HG02938 (cell line): ENCODE measurements around the gene SDHC.
"Not testable (repeated sequence)": the region's sequence is repeated elsewhere in the genome, so short reads cannot be mapped to it uniquely, and the experiment has no call there.

Experiments used
- ATAC-seq: cut with Tn5 transposase; IDR thresholded peaks from one replicate; pipeline ENCODE4 v1.9.1; 2021; ENCODE audit warnings: mild to moderate bottlenecking, moderate library complexity; ENCODE audit not compliant: unreplicated experiment

SDHC gene

GRCh38 chr1:161381707-161382106 lies 67.5 kb downstream of the SDHC start:
- no peak for ATAC-seq

DNA sequence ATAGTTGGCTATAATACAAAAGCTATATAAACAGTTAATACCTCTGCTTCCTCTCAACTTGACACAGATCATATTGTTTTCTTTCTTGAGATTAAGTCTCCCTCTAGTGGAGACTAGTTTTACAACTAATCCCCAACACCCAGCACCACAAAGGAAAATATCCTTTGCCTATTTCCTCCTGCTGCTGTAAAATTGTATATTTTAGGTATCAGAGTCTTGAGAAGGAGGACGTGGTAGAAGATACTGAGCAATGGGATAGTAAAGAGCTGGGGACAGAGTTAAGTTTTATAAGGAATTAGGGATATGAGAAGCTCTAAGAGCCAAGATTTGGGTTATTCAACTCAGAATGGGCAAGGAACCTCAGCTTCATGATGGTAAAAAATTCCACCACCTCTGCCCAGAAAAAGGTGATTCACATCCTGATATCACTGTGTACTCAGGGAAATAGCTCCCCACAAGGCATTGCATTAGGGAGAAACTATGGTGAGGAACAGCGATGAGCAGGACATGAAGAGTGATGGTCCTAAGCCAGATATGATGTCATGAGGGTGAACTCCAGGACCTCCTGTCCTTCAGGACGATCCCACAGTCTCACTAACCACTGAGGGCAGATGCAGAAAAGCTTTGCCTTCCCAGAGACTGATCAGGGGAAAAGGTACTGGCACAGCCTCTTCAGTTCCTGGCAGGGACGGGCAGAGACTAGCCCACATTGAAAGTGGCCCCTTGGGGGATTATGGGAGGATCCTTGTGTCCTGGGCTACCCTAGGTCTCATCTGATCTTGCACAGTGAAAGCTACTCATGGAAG lies 68.2 kb downstream of the SDHC start:
- ATAC-seq, result no peak

- no peak for ATAC-seq
These were observed 74.5 kb downstream of the SDHC start for GRCh38 chr1:161388639-161389038.

DNA sequence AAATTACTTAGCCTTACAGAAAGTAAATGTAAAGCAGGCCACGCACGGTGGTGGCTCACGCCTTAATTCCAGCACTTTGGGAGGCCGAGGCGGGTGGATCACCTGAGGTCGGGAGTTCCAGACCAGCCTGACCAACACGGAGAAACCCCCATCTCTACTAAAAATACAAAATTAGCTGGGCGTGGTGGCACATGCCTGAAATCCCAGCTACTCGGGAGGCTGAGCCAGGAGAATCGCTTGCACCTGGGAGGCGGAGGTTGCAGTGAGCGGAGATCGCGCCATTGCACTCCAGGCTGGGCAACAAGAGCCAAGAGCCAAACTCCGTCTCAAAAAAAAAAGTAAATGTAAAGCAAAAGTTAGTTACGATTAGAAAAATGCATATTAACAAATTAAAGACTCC lies 75.0 kb downstream of the SDHC start:
- ATAC-seq, result not testable (repeated sequence)

GRCh38 chr1:161389691-161390558 lies 75.7 kb downstream of the SDHC start:
- ATAC-seq, result peak; percentile 73

DNA sequence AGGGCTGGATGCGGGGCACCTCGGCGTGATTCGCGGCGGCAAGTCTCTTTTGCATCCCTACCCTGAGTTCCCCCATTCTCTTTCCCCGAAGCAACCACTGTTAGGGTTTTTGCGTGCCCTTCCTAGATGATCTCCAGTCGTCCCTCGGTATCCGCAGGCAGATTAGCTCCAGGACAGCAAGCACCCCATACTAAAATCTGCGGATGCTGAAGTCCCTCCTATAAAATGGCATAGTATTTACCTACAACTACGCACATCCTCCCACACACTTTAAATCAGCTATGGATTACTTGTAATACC lies 76.3 kb downstream of the SDHC start:
- ATAC-seq, result no peak

DNA sequence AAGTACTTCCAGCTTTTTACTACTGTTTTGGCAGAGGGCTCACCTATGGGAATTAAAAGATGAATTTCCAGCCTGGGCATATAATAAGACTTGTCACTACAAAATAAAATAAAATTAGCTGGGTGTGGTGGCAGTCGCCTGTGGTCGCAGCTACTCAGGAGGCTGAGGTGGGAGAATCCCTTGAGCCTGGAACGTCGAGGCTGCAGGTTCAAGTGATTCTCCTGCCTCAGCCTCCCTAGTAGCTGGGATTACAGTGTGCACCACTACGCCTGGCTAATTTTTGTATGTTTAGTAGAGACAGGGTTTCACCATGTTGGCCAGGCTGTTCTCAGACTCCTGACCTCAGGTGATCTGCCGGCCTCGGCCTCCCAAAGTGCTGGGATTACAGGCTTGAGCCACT lies 77.0 kb downstream of the SDHC start:
- not testable (repeated sequence) for ATAC-seq

- no peak for ATAC-seq
These were observed 77.4 kb downstream of the SDHC start for GRCh38 chr1:161391611-161392010.

GRCh38 chr1:161393151-161393550 lies 79.0 kb downstream of the SDHC start:
- ATAC-seq, result no peak

- ATAC-seq, result not testable (repeated sequence)
These were observed 82.9 kb downstream of the SDHC start for GRCh38 chr1:161397038-161397437.

DNA sequence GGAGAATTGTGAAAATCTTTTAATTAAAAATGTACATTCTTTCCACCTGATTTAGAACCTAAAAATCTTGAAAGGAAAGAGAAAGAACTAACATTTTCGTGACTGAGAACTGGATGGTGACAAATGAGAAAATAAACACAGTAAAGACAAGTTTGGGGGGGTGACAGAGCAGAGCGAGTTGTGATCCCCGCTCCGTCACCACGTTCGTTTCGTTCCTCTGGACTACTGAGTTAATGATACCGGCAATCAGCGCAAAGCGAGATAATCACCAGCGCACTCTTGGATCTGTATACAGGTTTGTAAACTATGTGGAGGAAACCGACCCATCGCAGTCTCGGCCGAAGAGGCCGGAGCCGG lies 84.7 kb downstream of the SDHC start:
- ATAC-seq, result no peak

DNA sequence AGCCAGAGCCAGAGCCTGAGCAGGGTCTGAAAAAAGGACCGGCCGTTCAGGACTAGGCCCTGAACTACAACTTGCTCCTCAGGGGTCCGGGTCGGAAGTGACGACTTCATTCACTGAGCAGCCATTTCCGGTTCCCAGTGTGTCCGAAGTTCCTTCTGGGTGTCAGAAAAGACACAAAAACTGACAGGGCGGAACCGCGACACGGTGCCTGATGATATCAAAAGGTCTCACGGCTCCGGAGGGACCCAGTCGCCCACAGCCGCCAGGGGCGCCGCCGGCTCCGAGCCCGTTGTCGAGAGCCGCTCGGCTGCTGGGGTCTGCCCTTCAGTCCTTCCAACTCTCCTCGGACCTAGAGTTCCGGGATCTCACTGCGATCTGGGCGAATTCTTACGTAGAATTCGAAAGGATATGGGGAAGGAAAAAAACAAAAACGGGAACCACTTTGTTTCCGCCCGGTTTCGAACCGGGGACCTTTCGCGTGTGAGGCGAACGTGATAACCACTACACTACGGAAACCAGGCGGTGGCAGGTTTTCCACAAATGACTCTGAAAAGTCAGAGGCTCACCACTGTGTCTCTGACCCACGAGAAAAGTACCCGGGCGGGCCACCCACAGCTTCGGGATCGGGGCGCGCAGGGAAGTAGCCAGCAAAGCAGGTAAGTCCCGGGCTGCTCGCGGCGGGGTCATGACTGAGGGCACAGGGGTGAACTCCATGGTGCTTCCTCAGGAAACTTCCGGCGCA lies 85.2 kb downstream of the SDHC start:
- ATAC-seq, result peak; percentile 86

DNA sequence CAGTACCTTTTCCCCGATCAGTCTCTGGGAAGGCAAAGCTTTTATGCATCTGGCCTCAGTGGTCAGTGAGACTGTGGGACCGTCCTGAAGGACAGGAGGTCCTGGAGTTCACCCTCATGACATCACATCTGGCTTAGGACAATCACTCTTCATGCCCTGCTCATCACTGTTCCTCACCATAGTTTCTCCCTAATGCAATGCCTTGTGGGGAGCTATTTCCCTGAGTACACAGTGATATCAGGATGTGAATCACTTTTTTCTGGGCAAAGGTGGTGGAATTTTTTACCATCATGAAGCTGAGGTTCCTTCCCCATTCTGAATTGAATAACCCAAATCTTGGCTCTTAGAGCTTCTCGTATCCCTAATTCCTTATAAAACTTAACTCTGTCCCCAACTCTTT lies 88.3 kb downstream of the SDHC start:
- no peak for ATAC-seq

DNA sequence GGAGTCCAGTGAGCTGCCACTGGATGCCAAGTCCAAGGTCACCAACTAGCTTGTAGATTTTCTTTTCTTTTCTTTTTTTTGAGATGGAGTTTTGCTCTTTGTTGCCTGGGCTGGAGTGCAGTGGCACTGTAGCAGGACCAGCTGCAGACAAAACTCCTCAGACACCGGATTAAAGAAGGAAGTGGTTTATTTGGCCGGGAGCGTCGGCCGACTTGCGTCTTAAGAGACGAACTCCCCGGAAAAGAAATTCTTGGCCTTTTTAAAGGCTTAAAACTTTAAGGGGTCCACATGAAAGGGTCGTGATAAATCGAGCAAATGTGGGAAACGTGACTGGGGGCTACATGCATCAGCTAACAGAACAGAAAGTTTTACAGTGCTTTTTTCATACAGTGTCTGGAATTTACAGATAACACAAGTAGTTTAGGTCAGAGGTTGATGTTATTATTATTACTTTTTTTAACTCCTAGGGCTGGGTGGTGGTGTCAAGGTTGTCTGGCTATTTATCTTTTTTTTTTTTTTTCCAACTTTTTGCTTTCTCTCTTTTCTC lies 89.9 kb downstream of the SDHC start:
- ATAC-seq, result no peak

DNA sequence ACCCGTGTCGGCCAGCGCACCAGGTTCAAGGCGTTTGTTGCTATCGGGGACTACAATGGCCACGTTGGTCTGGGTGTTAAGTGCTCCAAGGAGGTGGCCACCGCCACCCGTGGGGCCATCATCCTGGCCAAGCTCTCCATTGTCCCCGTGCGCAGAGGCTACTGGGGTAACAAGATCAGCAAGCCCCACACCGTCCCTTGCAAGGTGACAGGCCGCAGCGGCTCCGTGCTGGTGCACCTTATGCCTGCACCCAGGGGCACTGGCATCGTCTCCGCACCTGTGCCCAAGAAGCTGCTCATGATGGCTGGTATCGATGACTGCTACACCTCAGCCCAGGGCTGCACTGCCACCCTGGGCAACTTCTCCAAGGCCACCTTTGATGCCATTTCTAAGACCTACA lies 92.4 kb downstream of the SDHC start:
- ATAC-seq, result not testable (repeated sequence)

- no peak for ATAC-seq
These were observed 93.3 kb downstream of the SDHC start for GRCh38 chr1:161407451-161407985.

DNA sequence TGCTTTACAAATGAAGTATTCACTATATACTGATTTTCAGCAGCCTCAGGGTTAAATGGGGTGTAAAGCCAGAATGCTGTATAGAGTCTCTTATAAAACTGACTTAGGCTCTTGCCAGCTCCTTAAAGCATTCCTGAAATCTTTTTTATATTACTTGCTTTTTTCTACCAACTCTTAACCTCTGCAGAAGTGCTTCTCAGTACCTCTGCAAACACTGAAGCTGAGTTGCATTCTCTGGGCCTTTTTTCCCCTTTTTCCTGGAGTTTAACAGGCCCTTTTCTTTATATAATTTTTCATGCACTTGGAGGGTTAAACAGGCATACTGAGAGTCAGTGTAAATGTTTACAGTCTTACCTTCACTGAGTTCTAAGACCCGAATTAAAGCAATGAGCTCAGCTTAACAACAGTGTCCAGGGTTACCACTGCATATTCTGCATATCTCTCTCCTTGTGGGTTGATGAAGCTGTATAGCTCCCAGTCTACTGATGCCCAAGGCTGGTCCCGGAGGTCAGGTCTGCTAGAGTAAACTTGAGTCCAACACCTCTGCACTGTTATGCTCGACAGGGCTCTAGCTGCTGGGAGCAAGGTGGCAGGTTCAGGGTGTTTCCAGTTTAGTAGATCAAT lies 94.4 kb downstream of the SDHC start:
- ATAC-seq, result no peak

DNA sequence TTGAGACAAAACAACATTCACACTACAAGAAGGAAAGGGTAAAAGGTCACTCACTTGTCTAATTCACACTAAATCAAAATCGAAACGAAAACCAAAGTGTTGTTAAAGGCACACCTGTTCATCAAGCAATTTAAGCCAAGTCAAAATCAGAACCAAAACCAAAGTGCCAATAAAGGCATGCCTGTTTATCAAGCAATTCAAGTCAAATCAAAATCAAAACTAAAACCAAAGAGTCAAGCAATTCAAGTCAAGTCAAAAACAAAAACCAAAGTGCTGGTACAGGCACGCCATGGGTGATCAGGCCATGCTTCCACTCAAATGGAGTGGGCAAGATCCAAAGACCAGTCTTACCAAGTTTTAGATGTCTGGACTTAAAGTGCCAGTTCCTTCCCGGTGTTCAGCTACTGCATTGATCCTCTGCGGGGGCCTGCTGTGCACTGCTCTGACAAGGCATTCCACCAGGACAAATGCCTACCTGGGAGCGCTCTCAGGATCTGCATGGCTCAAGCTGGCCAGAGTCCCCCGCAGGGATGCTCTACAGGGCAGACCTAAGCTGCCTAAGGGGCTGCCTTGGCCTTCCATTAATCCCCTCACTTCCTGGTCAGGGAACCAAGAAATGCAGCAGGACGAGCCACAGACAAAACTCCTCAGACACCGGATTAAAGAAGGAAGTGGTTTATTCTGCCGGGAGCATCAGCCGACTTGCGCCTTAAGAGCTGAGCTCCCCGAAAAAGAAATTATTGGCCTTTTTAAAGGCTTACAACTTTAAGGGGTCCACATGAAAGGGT lies 95.9 kb downstream of the SDHC start:
- ATAC-seq, result not testable (repeated sequence)

DNA sequence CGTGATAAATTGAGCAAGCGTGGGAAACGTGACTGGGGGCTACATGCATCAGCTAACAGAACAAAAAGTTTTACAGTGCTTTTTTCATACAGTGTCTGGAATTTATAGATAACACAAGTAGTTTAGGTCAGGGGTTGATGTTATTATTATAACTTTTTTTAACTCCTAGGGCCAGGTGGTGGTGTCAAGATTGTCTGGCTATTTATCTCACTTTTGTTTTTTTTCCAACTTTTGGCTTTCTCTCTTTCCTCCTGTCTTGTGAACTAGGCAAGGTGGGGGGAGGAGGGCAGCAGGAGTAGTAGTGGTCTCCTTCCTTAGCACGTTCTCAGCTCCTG lies 96.4 kb downstream of the SDHC start:
- ATAC-seq, result not testable (repeated sequence)
